Measurements from ENCODE around the gene CDKN2AIPNL.

CDKN2AIPNL gene

DNA sequence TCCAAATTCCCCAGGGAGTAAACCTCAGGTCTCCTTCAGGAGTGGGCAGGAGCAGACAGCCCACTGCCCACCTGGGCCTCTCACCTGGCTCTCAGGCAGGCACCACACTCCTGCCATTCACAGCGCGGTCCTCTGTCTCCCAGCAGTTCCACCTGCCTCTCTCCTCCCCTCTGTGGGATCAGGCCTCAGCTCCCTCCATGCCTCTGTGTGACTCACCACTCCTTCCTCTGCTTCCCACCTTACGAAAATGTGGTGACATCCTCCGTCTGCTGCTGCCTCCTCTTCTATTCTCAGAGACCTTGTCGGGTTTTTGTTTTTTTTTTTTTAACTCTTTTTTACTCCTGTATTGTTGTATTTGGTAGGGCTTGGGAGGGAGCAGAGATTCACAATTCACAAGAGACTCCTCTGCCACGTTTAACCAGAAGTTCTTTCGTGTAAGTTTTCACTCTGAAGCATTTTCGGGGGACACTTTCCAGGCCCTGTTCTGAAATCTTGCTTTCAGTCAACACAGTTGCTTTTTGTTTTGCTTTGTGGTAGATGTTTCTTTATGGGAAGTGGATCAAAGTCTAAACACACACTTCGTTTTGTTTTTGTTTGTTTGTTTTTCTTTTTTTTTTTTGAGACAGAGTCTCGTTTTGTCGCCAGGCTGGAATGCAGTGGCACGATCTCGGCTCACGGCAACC is 21.1 kb upstream of the CDKN2AIPNL start:
- TF ChIP-seq, protein P1, sequence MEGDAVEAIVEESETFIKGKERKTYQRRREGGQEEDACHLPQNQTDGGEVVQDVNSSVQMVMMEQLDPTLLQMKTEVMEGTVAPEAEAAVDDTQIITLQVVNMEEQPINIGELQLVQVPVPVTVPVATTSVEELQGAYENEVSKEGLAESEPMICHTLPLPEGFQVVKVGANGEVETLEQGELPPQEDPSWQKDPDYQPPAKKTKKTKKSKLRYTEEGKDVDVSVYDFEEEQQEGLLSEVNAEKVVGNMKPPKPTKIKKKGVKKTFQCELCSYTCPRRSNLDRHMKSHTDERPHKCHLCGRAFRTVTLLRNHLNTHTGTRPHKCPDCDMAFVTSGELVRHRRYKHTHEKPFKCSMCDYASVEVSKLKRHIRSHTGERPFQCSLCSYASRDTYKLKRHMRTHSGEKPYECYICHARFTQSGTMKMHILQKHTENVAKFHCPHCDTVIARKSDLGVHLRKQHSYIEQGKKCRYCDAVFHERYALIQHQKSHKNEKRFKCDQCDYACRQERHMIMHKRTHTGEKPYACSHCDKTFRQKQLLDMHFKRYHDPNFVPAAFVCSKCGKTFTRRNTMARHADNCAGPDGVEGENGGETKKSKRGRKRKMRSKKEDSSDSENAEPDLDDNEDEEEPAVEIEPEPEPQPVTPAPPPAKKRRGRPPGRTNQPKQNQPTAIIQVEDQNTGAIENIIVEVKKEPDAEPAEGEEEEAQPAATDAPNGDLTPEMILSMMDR (IDR thresholded peaks at IDR 0.05; ENCODE audit: low read depth, low read length, missing control alignments) = no peak
- no peak for DNase-seq (ENCODE audit: low read depth)
- in situ Hi-C loops (cut with HindIII; ENCODE audit: low sequenced_read_pairs) = no loop called here

GRCh38 chr5:134432174-134432573 is 20.5 kb upstream of the CDKN2AIPNL start:
- no peak for DNase-seq (ENCODE audit: low read depth)
- TF ChIP-seq, protein P1 (IDR thresholded peaks at IDR 0.05; ENCODE audit: low read depth, low read length, missing control alignments) = no peak
- in situ Hi-C loops (cut with HindIII; ENCODE audit: low sequenced_read_pairs) = no loop called here
- no peak overlapping the region for H3K4me3 ChIP-seq (ENCODE audit: low read depth, low read length)

More for the DNA sequence above, 21.1 kb upstream of the CDKN2AIPNL start:
- no peak overlapping the region for H3K4me3 ChIP-seq (ENCODE audit: low read depth, low read length)

GRCh38 chr5:134430001-134430569 is 18.4 kb upstream of the CDKN2AIPNL start:
- TF ChIP-seq, protein P1 (IDR thresholded peaks at IDR 0.05; ENCODE audit: low read depth, low read length, missing control alignments) = no peak
- H3K4me3 ChIP-seq (ENCODE audit: low read depth, low read length) = no peak overlapping the region
- DNase-seq (ENCODE audit: low read depth) = no peak
- in situ Hi-C loops (cut with HindIII; ENCODE audit: low sequenced_read_pairs) = no loop called here

DNA sequence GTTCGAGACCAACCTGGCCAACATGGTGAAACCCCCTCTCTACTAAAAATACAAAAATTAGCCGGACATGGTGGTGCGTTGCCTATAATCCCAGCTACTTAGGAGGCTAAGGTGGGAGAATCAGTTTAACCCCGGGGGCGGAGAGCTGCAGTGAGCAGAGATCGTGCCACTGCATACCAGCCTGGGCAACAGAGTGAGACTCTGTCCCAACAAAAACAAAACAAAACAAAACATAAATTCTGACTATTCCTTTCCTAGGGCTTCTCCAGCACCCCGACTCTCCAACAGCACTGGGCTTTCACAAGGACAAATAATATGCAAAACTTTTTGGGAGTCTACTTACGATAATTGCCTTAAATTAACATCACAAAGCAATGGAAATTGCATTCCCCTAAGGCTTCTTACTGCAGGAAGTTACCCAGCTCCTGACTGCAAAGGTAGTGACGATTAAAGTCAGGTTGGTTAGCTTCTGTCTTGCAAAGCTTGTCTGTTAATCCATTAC is 15.9 kb upstream of the CDKN2AIPNL start:
- no peak overlapping the region for H3K4me3 ChIP-seq (ENCODE audit: low read depth, low read length)
- in situ Hi-C loops (cut with HindIII; ENCODE audit: low sequenced_read_pairs) = no loop called here
- TF ChIP-seq, protein P1 (IDR thresholded peaks at IDR 0.05; ENCODE audit: low read depth, low read length, missing control alignments) = no peak
- DNase-seq (ENCODE audit: low read depth) = no peak

DNA sequence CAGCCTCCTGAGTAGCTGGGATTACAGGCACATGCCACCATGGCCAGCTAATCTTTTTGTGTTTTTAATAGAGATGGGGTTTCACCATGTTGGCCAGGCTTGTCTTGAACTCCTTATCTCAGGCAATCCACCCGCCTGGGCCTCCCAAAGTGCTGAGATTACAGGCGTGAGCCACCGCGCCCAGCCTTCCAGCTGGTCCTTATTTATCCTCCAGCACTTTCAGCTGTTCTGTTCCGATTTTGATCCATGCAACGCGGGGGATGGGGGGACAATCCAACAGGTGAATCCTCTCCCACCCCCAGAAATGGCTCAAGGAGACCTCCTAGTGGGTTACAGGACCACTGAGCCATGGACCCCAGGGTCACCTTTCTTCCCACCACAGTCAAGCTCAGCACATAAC is 14.7 kb upstream of the CDKN2AIPNL start:
- DNase-seq (ENCODE audit: low read depth) = no peak
- in situ Hi-C loops (cut with HindIII; ENCODE audit: low sequenced_read_pairs) = no loop called here
- TF ChIP-seq, protein P1 (IDR thresholded peaks at IDR 0.05; ENCODE audit: low read depth, low read length, missing control alignments) = no peak
- H3K4me3 ChIP-seq (ENCODE audit: low read depth, low read length) = no peak overlapping the region

DNA sequence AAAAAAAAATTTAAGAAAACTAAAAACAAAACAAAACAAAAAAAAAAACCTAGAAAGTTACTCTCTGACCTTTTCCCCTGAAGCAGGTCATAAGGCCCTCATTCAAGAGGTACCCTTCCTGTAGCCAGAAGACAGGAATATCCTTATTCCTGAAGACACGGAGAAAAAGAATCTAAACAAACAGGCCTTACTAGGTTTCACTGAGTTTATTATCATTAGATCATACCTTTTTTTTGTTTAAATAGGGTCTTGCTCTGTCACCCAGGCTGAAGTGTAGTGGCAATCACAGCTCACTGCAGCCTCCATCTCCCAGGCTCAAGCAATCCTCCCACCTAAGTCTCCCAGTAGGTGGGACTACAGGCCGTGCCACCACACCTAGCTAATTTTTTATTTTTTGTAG is 11.7 kb upstream of the CDKN2AIPNL start:
- in situ Hi-C loops (cut with HindIII; ENCODE audit: low sequenced_read_pairs) = no loop called here
- no peak for DNase-seq (ENCODE audit: low read depth)
- TF ChIP-seq, protein P1 (IDR thresholded peaks at IDR 0.05; ENCODE audit: low read depth, low read length, missing control alignments) = no peak
- H3K4me3 ChIP-seq (ENCODE audit: low read depth, low read length) = no peak overlapping the region
